Activated CD8-positive, alpha-beta memory T cell treated with anti-CD3 and anti-CD28 coated beads for 48 hours (primary cell): ENCODE data around the gene CCNH.
A peak's percentile ranks its signal among the peaks of the same experiment; 100 is the strongest.

Experiments used
- DNase-seq, 3 experiments: peaks; one replicate each; pipeline ENCODE4 v3.0.0-alpha.2; 2020; ENCODE audit warnings: low read depth in 2 of 3, low spot score in 2 of 3

Gene CCNH

GRCh38 chr5:87412630-87413342 lies at the start of gene CCNH:
Gene CCNH, minus strand, starts transcription at chr5:87412930. Its CDS starts 136 bp downstream, at chr5:87412794.
- DNase-seq, result peak; percentile 62 to 90 (median 84)

GRCh38 chr5:87457706-87458105 lies 45.0 kb upstream of the CCNH start:
- no peak for DNase-seq

- DNase-seq, result no peak
Observed at GRCh38 chr5:87453801-87454200, 41.1 kb upstream of the CCNH start.

- DNase-seq, result no peak
Observed at GRCh38 chr5:87452837-87453236, 40.1 kb upstream of the CCNH start.

GRCh38 chr5:87442419-87442818 lies 29.7 kb upstream of the CCNH start:
- no peak for DNase-seq

- DNase-seq, result no peak
Observed at GRCh38 chr5:87438231-87438630, 25.5 kb upstream of the CCNH start.

GRCh38 chr5:87437724-87438123 lies 25.0 kb upstream of the CCNH start:
- no peak for DNase-seq

- DNase-seq, result no peak
Observed at GRCh38 chr5:87435144-87435694, 22.5 kb upstream of the CCNH start.

GRCh38 chr5:87434461-87434860 lies 21.7 kb upstream of the CCNH start:
- DNase-seq, result no peak

GRCh38 chr5:87433945-87434344 lies 21.2 kb upstream of the CCNH start:
- DNase-seq, result no peak

- no peak for DNase-seq
Observed at GRCh38 chr5:87432460-87432859, 19.7 kb upstream of the CCNH start.

- no peak for DNase-seq
Observed at GRCh38 chr5:87430863-87431457, 18.2 kb upstream of the CCNH start.

GRCh38 chr5:87423755-87424154 lies 11.0 kb upstream of the CCNH start:
- no peak for DNase-seq

GRCh38 chr5:87421307-87421706 lies 8.6 kb upstream of the CCNH start:
- DNase-seq, result no peak

GRCh38 chr5:87418506-87418905 lies 5.8 kb upstream of the CCNH start:
- DNase-seq, result no peak

GRCh38 chr5:87413343-87413645 lies 564 bp upstream of the CCNH start:
- no peak for DNase-seq

- DNase-seq, result peak in 2 of 3 experiments; percentile 6 to 10
Observed at GRCh38 chr5:87411973-87412629, 629 bp downstream of the CCNH start.

GRCh38 chr5:87411586-87411972 lies 1.2 kb downstream of the CCNH start:
- DNase-seq, result no peak

GRCh38 chr5:87410931-87411330 lies 1.8 kb downstream of the CCNH start:
- no peak for DNase-seq

- DNase-seq, result no peak
Observed at GRCh38 chr5:87408204-87408603, 4.5 kb downstream of the CCNH start.

- DNase-seq, result no peak
Observed at GRCh38 chr5:87405472-87406155, 7.1 kb downstream of the CCNH start.

- no peak for DNase-seq
Observed at GRCh38 chr5:87404359-87404758, 8.4 kb downstream of the CCNH start.
